Daoy (cell line): ENCODE results near the gene NEK9. TPM values are rescaled to one million over a fixed set of nuclear protein-coding genes. Genes with fewer than 3 reads are reported as not detected.

Source experiments
- DNase-seq: peaks from one replicate; pipeline ENCODE4 v3.0.0-alpha.2; 2015; ENCODE audit warnings: low read depth
- total RNA-seq: library from RNA; depleted of rRNA; stranded (reverse); fragments of >200 nt; shearing (Covaris generic); gene quantifications from 2 replicates; pipeline ENCODE4 v1.2.3, GENCODE V29; 2014

NEK9 gene
- total RNA-seq, 1 experiment from 2014 or later = 31.8 TPM

GRCh38 chr14:75067212-75067611, 59.6 kb downstream of the NEK9 start:
- no peak for DNase-seq

DNA sequence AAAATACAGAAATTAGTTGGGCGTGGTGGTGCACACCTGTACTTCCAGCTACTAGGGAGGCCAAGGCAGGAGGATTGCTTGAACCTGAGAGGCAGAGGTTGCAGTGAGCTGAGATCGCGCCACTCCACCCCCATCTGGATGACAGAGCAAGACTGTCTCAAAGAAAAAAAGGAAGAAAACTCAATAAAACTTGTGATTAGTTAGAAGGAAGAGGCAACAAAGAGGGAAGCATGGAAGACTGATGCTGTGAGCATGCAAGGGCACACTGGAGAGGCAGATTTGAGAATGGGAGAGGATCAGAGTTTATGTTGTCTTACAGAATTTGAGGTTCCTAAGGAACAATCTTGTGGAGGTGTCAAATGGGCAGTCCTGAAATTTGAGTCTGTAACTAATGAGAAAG, 60.2 kb downstream of the NEK9 start:
- no peak for DNase-seq

GRCh38 chr14:75064205-75064567, 62.7 kb downstream of the NEK9 start:
- no peak for DNase-seq

DNA sequence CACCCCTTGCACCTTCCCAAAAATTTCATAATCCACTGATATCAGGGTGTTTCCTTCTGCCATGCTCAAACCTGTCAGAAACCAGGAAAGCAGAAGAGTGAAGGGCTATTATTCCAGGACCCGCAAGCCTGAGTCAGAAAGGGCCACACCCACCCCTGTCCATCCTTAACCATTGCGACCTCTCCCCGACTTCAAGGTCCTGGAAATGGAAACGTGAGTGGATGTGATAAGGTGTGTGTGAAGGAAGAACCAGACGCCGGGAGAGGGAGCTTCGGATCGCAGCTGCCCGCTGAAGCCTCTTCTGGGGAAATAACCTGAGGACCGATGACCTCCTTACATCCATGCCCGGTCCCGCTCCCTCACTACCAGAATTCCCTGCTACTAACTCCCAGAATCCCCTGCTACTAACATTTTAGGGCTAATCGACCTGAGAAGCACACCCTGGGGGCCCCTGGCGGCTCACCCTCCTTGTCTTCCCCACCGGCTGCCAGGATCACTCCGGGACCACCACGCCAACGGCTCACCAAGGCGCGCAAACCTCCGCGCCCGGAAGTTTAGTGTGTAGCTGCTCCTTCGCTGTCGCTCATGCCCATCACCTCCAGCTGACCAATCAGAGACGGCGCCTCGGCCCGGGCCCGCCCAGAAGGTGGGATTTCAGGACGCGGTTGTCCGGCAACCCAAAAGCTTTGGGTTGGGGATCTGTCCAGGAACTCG, 63.2 kb downstream of the NEK9 start, which contains the start of gene ACYP1:
Gene ACYP1 (minus strand): TSS at position 534 of the 714 bp plus-strand sequence. CDS start 471 bp downstream, at position 63.
- DNase-seq = peak; percentile 95

DNA sequence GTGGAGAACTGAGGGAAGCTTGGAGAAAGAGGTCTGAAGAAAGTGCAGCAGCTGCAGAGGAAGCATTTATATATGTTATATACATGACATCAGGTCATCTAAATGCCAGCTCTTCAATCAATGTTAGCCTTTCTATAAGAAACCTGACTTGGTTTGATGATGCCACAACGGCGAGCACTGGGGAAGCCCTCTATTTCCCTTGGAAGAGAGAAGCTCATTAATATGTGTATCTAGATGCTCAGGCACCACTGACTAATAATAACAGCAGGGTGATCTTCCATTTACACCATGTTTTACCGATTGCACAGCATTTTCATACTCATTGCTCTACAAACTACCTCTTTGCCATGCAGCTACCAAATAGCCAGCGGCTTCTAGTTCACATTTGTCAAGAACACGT, 63.8 kb downstream of the NEK9 start:
- DNase-seq = no peak

GRCh38 chr14:75060420-75060819, 66.4 kb downstream of the NEK9 start:
- no peak for DNase-seq

GRCh38 chr14:75059642-75060041, 67.2 kb downstream of the NEK9 start:
- peak; percentile 4 for DNase-seq

- no peak for DNase-seq
These were observed 72.4 kb downstream of the NEK9 start for GRCh38 chr14:75054421-75054820.

- DNase-seq = no peak
These were observed 73.2 kb downstream of the NEK9 start for GRCh38 chr14:75053396-75054291.

GRCh38 chr14:75051556-75051899, 75.3 kb downstream of the NEK9 start:
- no peak for DNase-seq

GRCh38 chr14:75050852-75051555, 75.8 kb downstream of the NEK9 start, which contains the start of gene MLH3:
TSS of gene MLH3 (minus strand) at chr14:75051467. CDS start at chr14:75049655, 1,812 bp downstream.
- DNase-seq = peak; percentile 93

DNA sequence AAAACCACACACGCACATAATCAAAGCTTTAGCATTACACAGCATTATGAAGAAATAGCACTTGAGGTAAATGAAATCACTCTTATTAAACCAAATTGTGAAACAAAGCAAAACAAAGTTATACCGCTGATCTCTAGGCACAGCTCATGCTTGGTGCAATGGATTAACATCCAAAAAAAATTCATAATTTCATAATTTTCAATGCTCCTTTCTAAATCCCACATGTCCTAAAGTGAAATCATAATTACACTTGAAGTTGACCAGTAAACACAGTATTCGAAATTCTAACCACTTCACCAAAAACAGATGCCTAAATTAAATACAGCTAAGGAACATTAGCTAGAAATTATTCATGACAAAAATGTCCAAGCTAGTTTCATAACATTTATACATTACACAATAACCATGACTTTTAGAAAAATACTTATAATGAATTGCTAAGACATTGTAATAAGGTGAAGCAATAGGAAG, 77.1 kb downstream of the NEK9 start:
- no peak for DNase-seq

DNA sequence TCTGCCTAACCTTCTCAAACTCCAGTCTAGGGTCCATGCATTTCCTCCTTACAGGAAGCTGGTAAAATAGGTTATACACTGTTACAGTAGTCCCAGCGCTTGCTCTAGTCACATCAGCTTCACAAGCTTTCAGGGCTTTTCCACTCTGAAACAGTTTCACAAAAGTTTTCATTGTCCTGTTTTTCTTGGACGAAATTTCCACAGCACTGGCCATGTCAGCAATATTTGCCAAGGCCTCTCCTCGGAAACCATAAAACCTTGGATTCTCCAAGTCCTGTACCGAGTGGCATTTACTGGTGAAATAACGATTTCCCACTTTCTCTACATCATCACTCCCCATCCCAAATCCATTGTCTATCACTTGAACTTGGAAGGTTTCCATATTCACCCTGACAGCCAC, 77.7 kb downstream of the NEK9 start:
- DNase-seq = no peak

- no peak for DNase-seq
These were observed 78.7 kb downstream of the NEK9 start for GRCh38 chr14:75048101-75048500.

DNA sequence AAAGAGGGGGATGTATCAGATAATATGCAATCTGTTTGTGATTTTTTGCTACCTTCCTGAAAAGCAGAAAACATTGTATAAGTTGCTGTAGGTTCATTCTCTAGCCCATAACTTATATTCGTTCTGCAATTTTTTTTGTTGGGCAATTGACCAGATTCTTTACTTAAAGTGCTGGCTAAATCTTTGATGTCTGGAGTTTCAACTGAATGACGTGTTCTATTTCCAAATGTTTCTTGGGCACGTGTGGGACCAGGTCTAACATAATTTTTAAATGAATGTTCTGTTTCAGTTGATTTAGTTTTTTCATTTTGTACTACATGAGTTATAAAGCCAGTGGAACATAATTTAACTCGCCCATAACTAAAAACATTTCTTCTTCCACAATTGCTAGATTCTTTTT, 79.3 kb downstream of the NEK9 start:
- DNase-seq = no peak

GRCh38 chr14:75046899-75047298, 79.9 kb downstream of the NEK9 start:
- DNase-seq = no peak

- DNase-seq = no peak
These were observed 80.6 kb downstream of the NEK9 start for GRCh38 chr14:75046275-75046674.

DNA sequence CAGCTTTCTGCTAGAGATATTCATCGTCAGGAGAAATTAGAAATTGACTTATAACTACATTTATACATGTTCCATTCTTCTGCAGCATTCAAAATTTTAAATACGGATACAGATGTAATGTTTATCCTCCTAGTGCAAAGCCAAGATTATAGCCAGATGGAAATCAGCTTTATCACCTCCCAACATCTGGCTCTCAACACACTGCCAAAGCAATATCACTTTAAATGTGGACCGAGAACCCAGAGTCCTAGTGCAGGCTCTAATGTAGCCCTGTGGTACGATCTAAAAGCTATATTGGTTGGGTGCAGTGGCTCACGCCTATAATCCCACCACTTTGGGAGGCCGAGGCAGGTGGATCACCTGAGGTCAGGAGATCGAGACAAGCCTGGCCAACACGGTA, 82.1 kb downstream of the NEK9 start:
- DNase-seq = no peak

DNA sequence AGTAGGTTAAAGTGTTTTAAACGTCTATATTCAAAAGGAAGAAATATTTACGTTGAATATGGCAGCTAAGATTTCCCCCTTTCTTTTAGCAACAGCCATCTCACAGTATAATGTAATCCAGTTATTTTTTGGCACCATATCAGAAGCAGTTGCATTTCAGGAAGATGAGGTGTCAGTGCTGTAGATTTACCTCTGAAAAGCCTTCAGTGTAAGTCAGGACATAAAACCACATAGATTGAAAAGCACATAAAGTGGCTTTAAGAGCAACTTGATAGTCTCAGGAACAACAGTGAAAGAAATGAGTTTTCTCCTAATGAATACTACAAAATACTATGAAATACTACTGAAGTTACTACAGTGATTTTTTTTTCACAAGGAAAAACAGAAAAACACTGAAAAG, 82.5 kb downstream of the NEK9 start:
- DNase-seq = peak; percentile 57

- peak; percentile 40 for DNase-seq
These were observed 84.8 kb downstream of the NEK9 start for GRCh38 chr14:75042035-75042434.

GRCh38 chr14:75041613-75042012, 85.2 kb downstream of the NEK9 start:
- DNase-seq = peak; percentile 50

DNA sequence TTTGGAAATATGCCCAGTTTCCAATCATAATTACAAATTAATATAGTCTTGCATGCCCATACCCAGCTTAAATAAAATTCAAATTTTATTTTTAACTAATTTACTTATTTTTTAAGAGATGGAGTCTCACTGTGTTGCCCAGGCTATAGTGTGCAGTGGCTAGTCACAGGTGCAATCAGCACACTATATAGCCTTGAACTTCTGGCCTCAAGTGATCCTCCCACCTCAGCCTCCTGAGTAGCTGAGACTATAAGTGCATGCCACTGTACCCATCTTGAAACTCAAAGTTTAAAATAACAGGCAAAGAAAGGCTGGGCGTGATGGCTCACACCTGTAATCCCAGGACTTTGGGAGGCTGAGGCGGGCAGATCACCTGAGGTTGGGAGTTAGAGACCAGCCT, 85.9 kb downstream of the NEK9 start:
- no peak for DNase-seq
